ENCODE data around the gene CLPTM1L.

GRCh38 chr5:1293416-1294205 is 51.3 kb downstream of the CLPTM1L start:
- TF ChIP-seq, protein P1, sequence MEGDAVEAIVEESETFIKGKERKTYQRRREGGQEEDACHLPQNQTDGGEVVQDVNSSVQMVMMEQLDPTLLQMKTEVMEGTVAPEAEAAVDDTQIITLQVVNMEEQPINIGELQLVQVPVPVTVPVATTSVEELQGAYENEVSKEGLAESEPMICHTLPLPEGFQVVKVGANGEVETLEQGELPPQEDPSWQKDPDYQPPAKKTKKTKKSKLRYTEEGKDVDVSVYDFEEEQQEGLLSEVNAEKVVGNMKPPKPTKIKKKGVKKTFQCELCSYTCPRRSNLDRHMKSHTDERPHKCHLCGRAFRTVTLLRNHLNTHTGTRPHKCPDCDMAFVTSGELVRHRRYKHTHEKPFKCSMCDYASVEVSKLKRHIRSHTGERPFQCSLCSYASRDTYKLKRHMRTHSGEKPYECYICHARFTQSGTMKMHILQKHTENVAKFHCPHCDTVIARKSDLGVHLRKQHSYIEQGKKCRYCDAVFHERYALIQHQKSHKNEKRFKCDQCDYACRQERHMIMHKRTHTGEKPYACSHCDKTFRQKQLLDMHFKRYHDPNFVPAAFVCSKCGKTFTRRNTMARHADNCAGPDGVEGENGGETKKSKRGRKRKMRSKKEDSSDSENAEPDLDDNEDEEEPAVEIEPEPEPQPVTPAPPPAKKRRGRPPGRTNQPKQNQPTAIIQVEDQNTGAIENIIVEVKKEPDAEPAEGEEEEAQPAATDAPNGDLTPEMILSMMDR (IDR thresholded peaks at IDR 0.05 in 8 of 11, conservative IDR thresholded peaks at IDR 0.05 in 3 of 11): no peak
- TF ChIP-seq POLR2AphosphoS5 (IDR thresholded peaks at IDR 0.05): no peak
